ENCODE data around the gene C6orf136. TPM values are rescaled to one million over a fixed set of nuclear protein-coding genes. Genes with fewer than 3 reads are reported as not detected.

The C6orf136 gene
- total and polyA plus RNA-seq, 9 of the 15 experiments (the other 6 are each of a cell fraction or from before 2014, with no cell fraction given), result 14.1 to 63.1 (median 18.4) TPM

- peaks cover 87% of the 10 kb centered on the region for H3K36me3 ChIP-seq (ENCODE audit: control insufficient read depth, insufficient read depth, low read length)
- peaks cover 0 to 21% of the 10 kb centered on the region in 2 experiments; a peak in 3 of 5 replicates for H3K4me1 ChIP-seq (replicated peaks in 1 of 2; ENCODE audit: control insufficient read depth in 2 of 2, insufficient read depth in 2 of 2, low read length in 2 of 2)
- H3K9me1 ChIP-seq (ENCODE audit: control insufficient read depth, insufficient read depth, low read length), result no peaks in the 10 kb centered on the region
- DNase-seq (ENCODE audit: extremely low read depth in 1 of 4, low spot score in 3 of 4) (no peak), ATAC-seq (no peak), FAIRE-seq (no peak)
- in situ Hi-C loops (cut with MboI) (no loop called here), intact Hi-C loops (cut with micrococcal nuclease) (no loop called here)
- H3K9ac ChIP-seq (ENCODE audit: insufficient read depth in 1 of 2, low read depth in 2 of 2, low read length in 2 of 2), result no peak overlapping the region
- H3K4me3 ChIP-seq, result no peak overlapping the region
- no peak overlapping the region for H3K27ac ChIP-seq (ENCODE audit: extremely low read depth, low read depth, low read length)
- no peak overlapping the region for H2AFZ ChIP-seq (ENCODE audit: low read depth, low read length)
- no peaks in the 10 kb centered on the region for H3K9me3 ChIP-seq (replicated peaks; ENCODE audit: control insufficient read depth, insufficient read depth, low read depth, low read length)
- ChIA-PET CTCF (ENCODE audit: low intra/inter-chr PET ratio) (no interaction called here), POLR2A (interaction anchor here (1.0 to 4.8 kb wide), 8 partner anchors 11 to 80 kb away, joined by 3 to 310 read pairs (median 10); partner anchors contain the start of genes ABCF1 and DHX16)
- peaks cover 6% of the 10 kb centered on the region; the same call in 1 of the 2 replicates for H4K20me1 ChIP-seq (replicated peaks; ENCODE audit: control insufficient read depth, insufficient read depth, low read length)
- peaks cover 71% of the 10 kb centered on the region for H3K79me2 ChIP-seq (ENCODE audit: control insufficient read depth, insufficient read depth, low read length)
- no peak overlapping the region for H3K4me2 ChIP-seq (ENCODE audit: insufficient read depth, low read length)
- no peaks in the 10 kb centered on the region for H3K27me3 ChIP-seq (ENCODE audit: control insufficient read depth in 2 of 2, insufficient read depth in 2 of 2, low read length in 2 of 2)
- 74% methylated on average over 2 of the region's 2 CpGs for WGBS (ENCODE audit: insufficient coverage, low coverage, missing lambda C conversion rate)
- TF ChIP-seq TBP (optimal IDR thresholded peaks at IDR 0.05; ENCODE audit: low read depth, low read length) (no peak), E2F3 (CRISPR knock-in tag; IDR thresholded peaks at IDR 0.05) (no peak), ZNF347 (CRISPR knock-in tag; IDR thresholded peaks at IDR 0.05; ENCODE audit: low read depth) (no peak), MTA2 (IDR thresholded peaks at IDR 0.05; ENCODE audit: low read depth) (no peak), USF1 (CRISPR knock-in tag; IDR thresholded peaks at IDR 0.05) (no peak), IFI16 (CRISPR knock-in tag; IDR thresholded peaks at IDR 0.05) (no peak), ADNP (tag; IDR thresholded peaks at IDR 0.05) (no peak)
- BruUV-seq (replicated peaks), result no TSS peak
Observed at GRCh38 chr6:30611856-30612194, 35.1 kb upstream of the C6orf136 start.

All from K562 (cell line).